ENCODE data around the gene CHRNA9. TPM values are rescaled to one million over a fixed set of nuclear protein-coding genes. Genes with fewer than 3 reads are reported as not detected.

Gene CHRNA9
- total RNA-seq, 1 experiment from 2014 or later = 2.0 TPM

DNA sequence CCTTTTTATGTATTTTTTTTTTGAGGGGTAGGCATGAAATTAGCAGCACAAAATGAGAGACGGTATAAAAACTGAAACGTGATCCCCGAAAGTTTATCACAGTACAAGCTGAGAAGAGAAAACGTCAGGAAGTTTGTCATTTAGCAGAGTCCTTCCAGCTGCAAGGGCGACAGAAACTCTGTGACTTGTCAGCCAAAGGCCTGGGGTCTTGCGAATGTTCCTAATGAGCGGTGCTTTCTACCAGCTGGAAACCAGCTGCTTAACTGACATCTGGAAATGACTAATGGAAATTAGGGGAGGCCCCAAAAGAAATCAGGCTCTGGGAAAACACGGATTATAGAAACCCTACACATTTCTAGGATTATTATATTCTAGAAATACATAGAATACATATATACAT is 66.5 kb downstream of the CHRNA9 start:
- Mint-ChIP-seq H3K27ac (ENCODE audit: low read depth, unreplicated experiment) (no peak overlapping the region), H3K27me3 (ENCODE audit: insufficient read depth, unreplicated experiment) (no peaks in the 10 kb centered on the region), H3K4me1 (ENCODE audit: insufficient read depth, unreplicated experiment) (peaks cover 6% of the 10 kb centered on the region), H3K9me3 (ENCODE audit: unreplicated experiment) (no peaks in the 10 kb centered on the region), H3K36me3 (ENCODE audit: insufficient read depth, unreplicated experiment) (no peaks in the 10 kb centered on the region), H3K4me3 (ENCODE audit: unreplicated experiment) (no peak overlapping the region)
- ChIA-PET CTCF (interaction anchor here (0.6 kb wide), 1 partner anchor 12 kb away, joined by 4 read pairs; no protein-coding TSS in a partner anchor), POLR2A (no interaction called here)
- no peak for DNase-seq (ENCODE audit: unreplicated experiment)
- intact Hi-C loops (cut with micrococcal nuclease) = no loop called here
- TF ChIP-seq, protein P1, sequence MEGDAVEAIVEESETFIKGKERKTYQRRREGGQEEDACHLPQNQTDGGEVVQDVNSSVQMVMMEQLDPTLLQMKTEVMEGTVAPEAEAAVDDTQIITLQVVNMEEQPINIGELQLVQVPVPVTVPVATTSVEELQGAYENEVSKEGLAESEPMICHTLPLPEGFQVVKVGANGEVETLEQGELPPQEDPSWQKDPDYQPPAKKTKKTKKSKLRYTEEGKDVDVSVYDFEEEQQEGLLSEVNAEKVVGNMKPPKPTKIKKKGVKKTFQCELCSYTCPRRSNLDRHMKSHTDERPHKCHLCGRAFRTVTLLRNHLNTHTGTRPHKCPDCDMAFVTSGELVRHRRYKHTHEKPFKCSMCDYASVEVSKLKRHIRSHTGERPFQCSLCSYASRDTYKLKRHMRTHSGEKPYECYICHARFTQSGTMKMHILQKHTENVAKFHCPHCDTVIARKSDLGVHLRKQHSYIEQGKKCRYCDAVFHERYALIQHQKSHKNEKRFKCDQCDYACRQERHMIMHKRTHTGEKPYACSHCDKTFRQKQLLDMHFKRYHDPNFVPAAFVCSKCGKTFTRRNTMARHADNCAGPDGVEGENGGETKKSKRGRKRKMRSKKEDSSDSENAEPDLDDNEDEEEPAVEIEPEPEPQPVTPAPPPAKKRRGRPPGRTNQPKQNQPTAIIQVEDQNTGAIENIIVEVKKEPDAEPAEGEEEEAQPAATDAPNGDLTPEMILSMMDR (IDR thresholded peaks at IDR 0.05; ENCODE audit: unreplicated experiment) = no peak
- no TSS peak for BruUV-seq (replicated peaks)

DNA sequence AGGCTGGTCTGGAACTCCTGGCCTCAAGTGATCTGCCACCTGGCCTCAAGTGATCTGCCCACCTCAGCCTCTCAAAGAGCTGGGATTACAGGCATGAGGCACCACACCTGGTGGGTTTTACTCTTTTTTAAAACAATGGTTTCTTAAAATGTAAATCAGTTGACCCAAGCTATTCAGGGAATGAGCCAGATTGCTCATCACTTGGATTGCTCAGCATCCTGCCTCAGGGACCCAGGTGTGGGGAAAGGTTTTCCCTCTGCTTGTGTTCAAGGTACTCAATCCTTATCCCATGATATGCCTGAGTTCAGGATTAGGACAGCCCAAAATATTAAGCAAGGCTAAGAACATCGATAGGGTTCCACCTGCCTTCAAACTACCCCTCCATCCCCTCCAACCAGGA is 67.4 kb downstream of the CHRNA9 start:
- no peak overlapping the region for H3K27ac Mint-ChIP-seq (ENCODE audit: low read depth, unreplicated experiment)
- H3K4me3 Mint-ChIP-seq (ENCODE audit: unreplicated experiment) = no peak overlapping the region
- BruUV-seq (replicated peaks) = no TSS peak
- H3K36me3 Mint-ChIP-seq (ENCODE audit: insufficient read depth, unreplicated experiment) = no peaks in the 10 kb centered on the region
- peaks cover 6% of the 10 kb centered on the region for H3K4me1 Mint-ChIP-seq (ENCODE audit: insufficient read depth, unreplicated experiment)
- CTCF ChIA-PET = interaction anchor here (0.5 kb wide), 1 partner anchor 15 kb away, joined by 4 read pairs; no protein-coding TSS in a partner anchor
- intact Hi-C loops (cut with micrococcal nuclease) = no loop called here
- peaks cover 3% of the 10 kb centered on the region for H3K9me3 Mint-ChIP-seq (ENCODE audit: unreplicated experiment)
- H3K27me3 Mint-ChIP-seq (ENCODE audit: insufficient read depth, unreplicated experiment) = no peaks in the 10 kb centered on the region
- POLR2A ChIA-PET = no interaction called here
- TF ChIP-seq, protein P1 (IDR thresholded peaks at IDR 0.05; ENCODE audit: unreplicated experiment) = no peak
- peak; percentile 28 for DNase-seq (ENCODE audit: unreplicated experiment)

DNA sequence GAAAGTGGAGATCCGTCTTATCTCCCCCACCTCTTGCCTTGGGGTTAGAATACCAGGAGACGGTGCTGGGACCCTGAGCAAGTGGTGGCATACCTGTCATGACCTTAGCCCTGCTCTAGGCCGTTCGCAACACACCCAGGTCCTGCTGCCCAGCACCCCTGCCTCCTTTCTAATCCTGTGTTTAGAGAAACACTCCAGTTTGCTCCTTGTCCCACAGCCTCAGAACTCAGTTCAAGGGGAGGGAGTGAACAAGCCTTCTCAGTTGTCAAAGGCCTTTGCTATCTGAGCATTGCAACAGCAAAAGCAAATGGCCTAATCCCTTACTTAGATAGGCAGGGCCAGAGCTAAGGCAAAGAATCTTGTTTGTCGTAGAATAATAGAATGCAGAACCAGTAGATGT is 67.9 kb downstream of the CHRNA9 start:
- no peak overlapping the region for H3K27ac Mint-ChIP-seq (ENCODE audit: low read depth, unreplicated experiment)

More for the DNA sequence above, 67.9 kb downstream of the CHRNA9 start:
- BruUV-seq (replicated peaks) = no TSS peak
- Mint-ChIP-seq H3K4me1 (ENCODE audit: insufficient read depth, unreplicated experiment) (peaks cover 6% of the 10 kb centered on the region), H3K4me3 (ENCODE audit: unreplicated experiment) (no peak overlapping the region), H3K36me3 (ENCODE audit: insufficient read depth, unreplicated experiment) (no peaks in the 10 kb centered on the region), H3K27me3 (ENCODE audit: insufficient read depth, unreplicated experiment) (no peaks in the 10 kb centered on the region), H3K9me3 (ENCODE audit: unreplicated experiment) (peaks cover 8% of the 10 kb centered on the region)
- ChIA-PET CTCF (interaction anchor here (0.6 to 1.1 kb wide), 2 partner anchors 77 to 420 kb away, joined by 3 to 4 read pairs; no protein-coding TSS in a partner anchor), POLR2A (no interaction called here)
- intact Hi-C loops (cut with micrococcal nuclease) = no loop called here
- no peak for DNase-seq (ENCODE audit: unreplicated experiment)
- TF ChIP-seq, protein P1 (IDR thresholded peaks at IDR 0.05; ENCODE audit: unreplicated experiment) = no peak

Other genes starting within 250 kb of the CHRNA9 start
- not detected in 2 replicates for gene RHOH, start 138.3 kb upstream of the CHRNA9 start, total RNA-seq (2022)

All from MCF 10A (cell line).